ENCODE measurements around the gene BOC. TPM values are rescaled to one million over a fixed set of nuclear protein-coding genes. Genes with fewer than 3 reads are reported as not detected.

Gene BOC
- total and polyA plus RNA-seq, 2 donors from 2014 or later, result 6.1 to 22.2 TPM

DNA sequence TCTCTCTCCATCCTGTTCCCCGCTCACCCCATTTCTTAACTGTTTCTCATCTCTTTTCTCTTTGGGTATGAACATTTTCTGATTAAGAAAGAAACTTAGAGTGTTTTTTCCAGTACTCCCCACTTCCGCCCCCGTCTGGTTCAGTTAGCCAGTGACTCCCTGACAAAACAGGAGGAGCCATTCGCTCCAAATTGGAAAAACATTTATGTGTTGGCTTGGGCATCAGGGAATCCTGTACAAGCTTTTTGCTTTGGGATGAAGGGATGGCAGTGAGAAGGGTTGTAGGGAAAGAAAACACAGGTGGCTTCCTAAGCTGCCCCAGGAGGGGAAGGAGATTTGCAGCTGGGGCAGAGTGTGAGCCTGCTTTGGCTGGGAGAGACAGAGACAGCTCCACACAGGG is 47.0 kb downstream of the BOC start:
- no peak for DNase-seq

DNA sequence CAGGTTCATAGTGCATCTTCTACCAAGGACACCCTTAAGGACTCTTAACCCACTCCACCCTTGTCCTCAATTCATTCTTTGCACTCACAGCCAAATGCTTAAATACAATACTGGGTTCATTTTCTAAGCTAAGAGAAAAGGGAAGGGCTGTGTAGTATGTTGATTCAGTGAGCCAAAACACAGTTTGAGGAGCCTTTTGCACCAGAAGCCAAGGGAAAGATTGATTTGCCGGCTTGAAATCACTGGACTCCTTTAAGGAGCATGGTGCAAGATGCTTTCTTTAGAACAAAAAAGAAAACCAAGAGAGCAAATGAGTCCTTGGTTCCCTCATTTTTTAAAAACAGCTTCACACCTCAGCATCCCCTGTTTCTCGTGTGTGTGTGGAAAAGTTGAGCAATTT is 47.8 kb downstream of the BOC start:
- Histone ChIP-seq H3K4me3 (ENCODE audit: low read length in 3 of 3) (no peak overlapping the region), H3K27me3 (ENCODE audit: control insufficient read depth, insufficient read depth, low read length) (no peaks in the 10 kb centered on the region), H3K27ac (ENCODE audit: low read depth in 2 of 2, low read length in 2 of 2) (no peak overlapping the region), H3K4me1 (ENCODE audit: control insufficient read depth in 2 of 3, insufficient read depth in 2 of 3, low read depth in 1 of 3, low read length in 3 of 3) (peaks cover 0 to 4% (median 3%) of the 10 kb centered on the region in 3 donors), H3K9ac (ENCODE audit: low read length in 3 of 3) (no peak overlapping the region), H3K9me3 (ENCODE audit: control insufficient read depth in 2 of 3, insufficient read depth in 1 of 3, low read length in 3 of 3) (no peaks in the 10 kb centered on the region), H3K36me3 (ENCODE audit: control insufficient read depth in 2 of 3, insufficient read depth in 3 of 3, low read length in 3 of 3) (no peaks in the 10 kb centered on the region)
- FAIRE-seq, result no peak
- TF ChIP-seq, protein P1, sequence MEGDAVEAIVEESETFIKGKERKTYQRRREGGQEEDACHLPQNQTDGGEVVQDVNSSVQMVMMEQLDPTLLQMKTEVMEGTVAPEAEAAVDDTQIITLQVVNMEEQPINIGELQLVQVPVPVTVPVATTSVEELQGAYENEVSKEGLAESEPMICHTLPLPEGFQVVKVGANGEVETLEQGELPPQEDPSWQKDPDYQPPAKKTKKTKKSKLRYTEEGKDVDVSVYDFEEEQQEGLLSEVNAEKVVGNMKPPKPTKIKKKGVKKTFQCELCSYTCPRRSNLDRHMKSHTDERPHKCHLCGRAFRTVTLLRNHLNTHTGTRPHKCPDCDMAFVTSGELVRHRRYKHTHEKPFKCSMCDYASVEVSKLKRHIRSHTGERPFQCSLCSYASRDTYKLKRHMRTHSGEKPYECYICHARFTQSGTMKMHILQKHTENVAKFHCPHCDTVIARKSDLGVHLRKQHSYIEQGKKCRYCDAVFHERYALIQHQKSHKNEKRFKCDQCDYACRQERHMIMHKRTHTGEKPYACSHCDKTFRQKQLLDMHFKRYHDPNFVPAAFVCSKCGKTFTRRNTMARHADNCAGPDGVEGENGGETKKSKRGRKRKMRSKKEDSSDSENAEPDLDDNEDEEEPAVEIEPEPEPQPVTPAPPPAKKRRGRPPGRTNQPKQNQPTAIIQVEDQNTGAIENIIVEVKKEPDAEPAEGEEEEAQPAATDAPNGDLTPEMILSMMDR (IDR thresholded peaks at IDR 0.05; ENCODE audit: borderline replicate concordance, extremely low read depth, insufficient read depth), result no peak
- DNase-seq, result no peak
- intact Hi-C loops (cut with DNase I), result no loop called here

More for the DNA sequence above, 47.0 kb downstream of the BOC start:
- H3K4me1 ChIP-seq (ENCODE audit: control insufficient read depth in 2 of 3, insufficient read depth in 2 of 3, low read depth in 1 of 3, low read length in 3 of 3), result peaks cover 0 to 10% (median 4%) of the 10 kb centered on the region in 3 donors
- FAIRE-seq, result no peak
- no peak overlapping the region for H3K27ac ChIP-seq (ENCODE audit: low read depth in 2 of 2, low read length in 2 of 2)
- H3K9ac ChIP-seq (ENCODE audit: low read length in 3 of 3), result no peak overlapping the region
- H3K4me3 ChIP-seq (ENCODE audit: low read length in 3 of 3), result no peak overlapping the region
- H3K27me3 ChIP-seq (ENCODE audit: control insufficient read depth, insufficient read depth, low read length), result no peaks in the 10 kb centered on the region
- no peaks in the 10 kb centered on the region for H3K9me3 ChIP-seq (ENCODE audit: control insufficient read depth in 2 of 3, insufficient read depth in 1 of 3, low read length in 3 of 3)
- intact Hi-C loops (cut with DNase I), result no loop called here
- H3K36me3 ChIP-seq (ENCODE audit: control insufficient read depth in 2 of 3, insufficient read depth in 3 of 3, low read length in 3 of 3), result no peaks in the 10 kb centered on the region
- TF ChIP-seq, protein P1 (IDR thresholded peaks at IDR 0.05; ENCODE audit: borderline replicate concordance, extremely low read depth, insufficient read depth), result no peak

DNA sequence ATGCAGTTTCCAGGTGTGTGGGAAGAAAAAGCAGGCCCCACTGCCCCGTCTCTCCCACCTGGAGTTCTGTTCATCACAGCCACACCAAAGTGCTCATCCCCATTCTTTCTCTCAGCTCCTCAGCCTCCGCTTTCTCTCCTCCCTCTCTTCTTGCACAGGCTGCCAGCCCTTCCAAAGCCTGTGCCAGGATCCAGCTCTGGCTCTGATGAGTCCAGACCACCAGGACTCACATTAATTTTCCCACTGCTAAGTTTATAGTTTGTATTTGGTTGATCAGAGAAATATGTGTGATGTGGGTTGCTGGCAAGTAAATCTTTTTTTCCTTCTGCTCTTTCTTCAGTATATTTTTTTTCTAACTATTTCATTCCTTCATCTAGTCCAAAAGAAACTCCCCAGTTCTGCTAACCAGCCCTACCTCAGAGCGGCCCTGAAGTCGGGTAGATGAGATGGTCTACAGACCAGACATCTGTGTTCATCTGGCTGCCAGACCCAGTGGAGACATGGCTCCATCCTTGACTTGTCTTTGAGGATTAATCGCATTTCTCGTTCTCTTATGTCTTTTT is 49.8 kb downstream of the BOC start:
- no peak overlapping the region for H3K4me3 ChIP-seq (ENCODE audit: low read length in 3 of 3)
- no peaks in the 10 kb centered on the region for H3K9me3 ChIP-seq (ENCODE audit: control insufficient read depth in 2 of 3, insufficient read depth in 1 of 3, low read length in 3 of 3)
- FAIRE-seq (no peak), DNase-seq (no peak)
- no peaks in the 10 kb centered on the region for H3K27me3 ChIP-seq (ENCODE audit: control insufficient read depth, insufficient read depth, low read length)
- TF ChIP-seq, protein P1 (IDR thresholded peaks at IDR 0.05; ENCODE audit: borderline replicate concordance, extremely low read depth, insufficient read depth), result no peak
- H3K36me3 ChIP-seq (ENCODE audit: control insufficient read depth in 2 of 3, insufficient read depth in 3 of 3, low read length in 3 of 3), result no peaks in the 10 kb centered on the region
- H3K9ac ChIP-seq (ENCODE audit: low read length in 3 of 3), result no peak overlapping the region
- H3K4me1 ChIP-seq (ENCODE audit: control insufficient read depth in 2 of 3, insufficient read depth in 2 of 3, low read depth in 1 of 3, low read length in 3 of 3), result no peaks in the 10 kb centered on the region
- intact Hi-C loops (cut with DNase I), result no loop called here
- H3K27ac ChIP-seq (ENCODE audit: low read depth in 2 of 2, low read length in 2 of 2), result no peak overlapping the region

All from kidney (tissue), 14 donors.